Suprapubic skin (tissue), 4 donors: ENCODE results near the gene MFSD12. TPM values are rescaled to one million over a fixed set of nuclear protein-coding genes. Genes with fewer than 3 reads are reported as not detected.

Experiments
- DNase-seq, 2 donors: peaks; one replicate each; pipeline ENCODE4 v3.0.0-alpha.2; 2019; ENCODE audit warnings: low spot score in 2 of 2
- H3K27ac ChIP-seq: fragments of 200-600 bp; sonication (generic); one replicate; pipeline ENCODE4 v1.5.1; 2019
- H3K27me3 ChIP-seq: fragments of 200-600 bp; sonication (generic); one replicate; pipeline ENCODE4 v1.5.1; 2019
- H3K36me3 ChIP-seq: fragments of 200-600 bp; sonication (generic); one replicate; pipeline ENCODE4 v1.5.1; 2019
- H3K4me1 ChIP-seq: fragments of 200-600 bp; sonication (generic); one replicate; pipeline ENCODE4 v1.5.1; 2019
- H3K4me3 ChIP-seq: fragments of 200-600 bp; sonication (generic); one replicate; pipeline ENCODE4 v1.5.1; 2019; ENCODE audit warnings: mild to moderate bottlenecking
- H3K9me3 ChIP-seq: fragments of 200-600 bp; sonication (generic); one replicate; pipeline ENCODE4 v1.5.1; 2019
- EP300 ChIP-seq: sonication (generic); formaldehyde crosslinking; IDR thresholded peaks from one replicate; pipeline ENCODE4 v1.6.1; 2017; ENCODE audit warnings: antibody characterized with exemption
- POLR2A ChIP-seq, 2 donors: fragments of 450-650 bp; IDR thresholded peaks; one replicate each; pipeline ENCODE4 v1.6.1; 2017; ENCODE audit warnings: antibody characterized with exemption in 2 of 2, mild to moderate bottlenecking in 2 of 2, moderate library complexity in 2 of 2
- POLR2AphosphoS5 ChIP-seq, 3 donors: sonication (generic); formaldehyde crosslinking; IDR thresholded peaks; one replicate each; pipeline ENCODE4 v1.6.1; 2017; ENCODE audit warnings: antibody characterized with exemption in 3 of 3
- WGBS: methylation state at CpG from one replicate; pipeline ENCODE4 v1.1.5; 2018; 5-methylcytosine and 5-hydroxymethylcytosine counted together
- total RNA-seq, 4 donors: library from RNA; depleted of rRNA; stranded (reverse); fragments of >200 nt; gene quantifications; one replicate each; pipeline ENCODE4 v1.1.0, GENCODE V29; 2016
- TF ChIP-seq, protein P1 (sequence below), 2 donors: fragments of 200-600 bp in 1 of 2; fragments of 450-650 bp in 1 of 2; sonication (generic) in 1 of 2; IDR thresholded peaks; one replicate each; pipeline ENCODE4 v1.5.1; 2016 to 2019; ENCODE audit warnings: antibody characterized with exemption in 2 of 2, mild to moderate bottlenecking in 1 of 2, moderate library complexity in 1 of 2

Gene MFSD12
- total RNA-seq, 4 donors from 2014 or later = 60.4 to 206 (median 119) TPM

DNA sequence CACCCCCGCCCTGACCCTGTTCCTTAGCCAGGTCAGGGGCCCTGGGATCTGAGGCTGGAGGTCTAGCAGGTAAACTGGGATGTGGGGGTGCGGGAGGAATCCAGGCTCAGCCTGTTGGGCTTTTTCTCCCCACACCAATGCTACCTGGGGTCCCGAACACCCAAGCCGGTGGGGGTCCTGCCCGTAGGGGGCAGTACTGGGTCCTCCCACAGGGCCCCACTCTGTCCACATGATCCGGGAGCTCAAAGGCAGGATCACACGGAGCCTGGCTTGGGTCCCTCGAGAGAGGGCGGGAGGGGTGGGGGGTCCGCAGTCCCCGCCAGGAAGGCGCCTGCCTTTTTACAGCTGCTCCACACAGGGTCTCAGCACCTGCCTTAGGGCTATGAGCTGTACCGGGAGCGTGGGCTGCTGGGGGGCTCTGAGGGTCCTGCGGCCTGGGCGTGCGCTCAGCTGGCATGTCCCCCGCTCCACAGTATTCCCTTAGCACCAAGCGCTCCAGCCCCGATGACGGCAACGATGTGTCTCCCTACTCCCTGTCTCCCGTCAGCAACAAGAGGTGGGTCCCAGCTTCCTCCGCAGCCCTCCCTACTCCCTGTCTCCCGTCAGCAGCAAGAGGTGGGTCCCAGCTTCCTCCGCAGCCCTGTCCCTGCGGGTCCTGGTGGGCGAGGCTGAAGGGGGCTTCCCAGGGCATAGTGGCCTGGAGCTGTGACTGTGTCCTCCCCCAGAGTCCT, 30.7 kb downstream of the MFSD12 start:
- H3K36me3 ChIP-seq = peaks cover 76% of the 10 kb centered on the region
- H3K4me3 ChIP-seq = no peak overlapping the region
- H3K4me1 ChIP-seq = no peaks in the 10 kb centered on the region
- no peaks in the 10 kb centered on the region for H3K9me3 ChIP-seq
- H3K27me3 ChIP-seq = no peaks in the 10 kb centered on the region
- no peak overlapping the region for H3K27ac ChIP-seq
- 76% methylated on average over 5 of the region's 28 CpGs for WGBS
- TF ChIP-seq, protein P1, sequence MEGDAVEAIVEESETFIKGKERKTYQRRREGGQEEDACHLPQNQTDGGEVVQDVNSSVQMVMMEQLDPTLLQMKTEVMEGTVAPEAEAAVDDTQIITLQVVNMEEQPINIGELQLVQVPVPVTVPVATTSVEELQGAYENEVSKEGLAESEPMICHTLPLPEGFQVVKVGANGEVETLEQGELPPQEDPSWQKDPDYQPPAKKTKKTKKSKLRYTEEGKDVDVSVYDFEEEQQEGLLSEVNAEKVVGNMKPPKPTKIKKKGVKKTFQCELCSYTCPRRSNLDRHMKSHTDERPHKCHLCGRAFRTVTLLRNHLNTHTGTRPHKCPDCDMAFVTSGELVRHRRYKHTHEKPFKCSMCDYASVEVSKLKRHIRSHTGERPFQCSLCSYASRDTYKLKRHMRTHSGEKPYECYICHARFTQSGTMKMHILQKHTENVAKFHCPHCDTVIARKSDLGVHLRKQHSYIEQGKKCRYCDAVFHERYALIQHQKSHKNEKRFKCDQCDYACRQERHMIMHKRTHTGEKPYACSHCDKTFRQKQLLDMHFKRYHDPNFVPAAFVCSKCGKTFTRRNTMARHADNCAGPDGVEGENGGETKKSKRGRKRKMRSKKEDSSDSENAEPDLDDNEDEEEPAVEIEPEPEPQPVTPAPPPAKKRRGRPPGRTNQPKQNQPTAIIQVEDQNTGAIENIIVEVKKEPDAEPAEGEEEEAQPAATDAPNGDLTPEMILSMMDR (IDR thresholded peaks at IDR 0.05) = no peak
- no peak for TF ChIP-seq POLR2AphosphoS5 (IDR thresholded peaks at IDR 0.05)
- TF ChIP-seq POLR2A (IDR thresholded peaks at IDR 0.05) = no peak
- TF ChIP-seq EP300 = no peak
- DNase-seq = peak in 1 of 2 donors; percentile 50

- Histone ChIP-seq H3K27ac (no peak overlapping the region), H3K9me3 (no peaks in the 10 kb centered on the region), H3K4me1 (peaks cover 17% of the 10 kb centered on the region), H3K4me3 (no peak overlapping the region), H3K27me3 (no peaks in the 10 kb centered on the region), H3K36me3 (peaks cover 63% of the 10 kb centered on the region)
- no peak for TF ChIP-seq POLR2A (IDR thresholded peaks at IDR 0.05)
- TF ChIP-seq EP300 = no peak
- TF ChIP-seq POLR2AphosphoS5 (IDR thresholded peaks at IDR 0.05) = no peak
- TF ChIP-seq, protein P1 (IDR thresholded peaks at IDR 0.05) = no peak
- DNase-seq = no peak
- 95% methylated on average over 20 of the region's 20 CpGs for WGBS
Measured at GRCh38 chr19:3524904-3525451, 32.4 kb downstream of the MFSD12 start.

DNA sequence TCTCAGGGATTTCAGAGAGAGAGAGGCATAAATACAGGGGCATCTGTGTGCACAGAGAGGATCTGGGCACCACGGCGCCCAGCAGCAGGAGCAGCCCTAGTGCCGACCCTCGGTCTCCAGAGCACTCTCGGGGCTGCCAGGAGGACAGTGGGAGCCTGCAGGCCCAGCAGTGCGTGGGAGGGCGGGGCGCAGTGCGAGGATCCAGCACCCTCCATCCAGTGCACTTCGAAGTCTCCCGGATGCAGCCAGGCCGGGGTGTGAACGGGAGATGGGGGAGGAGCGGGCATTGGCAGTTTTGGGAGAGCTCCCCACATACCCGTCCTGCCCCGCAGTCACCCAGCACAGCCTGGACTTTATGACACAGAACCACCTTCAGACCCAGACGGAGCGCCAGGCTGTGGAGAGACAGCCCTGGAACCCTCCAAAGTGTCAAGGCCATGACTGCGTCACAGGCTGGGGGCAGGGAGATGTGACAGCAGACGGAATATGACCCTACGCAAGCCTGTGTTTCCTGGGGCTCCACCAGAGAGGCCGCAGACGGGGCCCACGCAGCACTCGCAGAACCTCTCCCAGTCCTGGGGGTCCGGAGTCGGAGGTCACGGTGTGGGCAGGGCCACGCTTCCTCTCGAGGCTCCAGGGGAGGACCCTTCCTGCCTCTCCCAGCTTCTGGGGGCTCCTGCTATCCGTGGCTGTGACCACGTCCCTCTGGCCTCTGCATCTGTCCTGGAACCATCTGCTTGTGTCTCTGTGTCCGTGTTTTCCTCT, 33.1 kb downstream of the MFSD12 start:
- no peak for TF ChIP-seq POLR2AphosphoS5 (IDR thresholded peaks at IDR 0.05)
- no peak for TF ChIP-seq POLR2A (IDR thresholded peaks at IDR 0.05)
- TF ChIP-seq, protein P1 (IDR thresholded peaks at IDR 0.05) = no peak
- TF ChIP-seq EP300 = no peak
- no peaks in the 10 kb centered on the region for H3K9me3 ChIP-seq
- H3K4me3 ChIP-seq = no peak overlapping the region
- peak in 1 of 2 donors; percentile 50 for DNase-seq
- peaks cover 70% of the 10 kb centered on the region for H3K36me3 ChIP-seq
- peaks cover 19% of the 10 kb centered on the region for H3K4me1 ChIP-seq
- 93% methylated on average over 28 of the region's 33 CpGs for WGBS
- no peaks in the 10 kb centered on the region for H3K27me3 ChIP-seq
- no peak overlapping the region for H3K27ac ChIP-seq

DNA sequence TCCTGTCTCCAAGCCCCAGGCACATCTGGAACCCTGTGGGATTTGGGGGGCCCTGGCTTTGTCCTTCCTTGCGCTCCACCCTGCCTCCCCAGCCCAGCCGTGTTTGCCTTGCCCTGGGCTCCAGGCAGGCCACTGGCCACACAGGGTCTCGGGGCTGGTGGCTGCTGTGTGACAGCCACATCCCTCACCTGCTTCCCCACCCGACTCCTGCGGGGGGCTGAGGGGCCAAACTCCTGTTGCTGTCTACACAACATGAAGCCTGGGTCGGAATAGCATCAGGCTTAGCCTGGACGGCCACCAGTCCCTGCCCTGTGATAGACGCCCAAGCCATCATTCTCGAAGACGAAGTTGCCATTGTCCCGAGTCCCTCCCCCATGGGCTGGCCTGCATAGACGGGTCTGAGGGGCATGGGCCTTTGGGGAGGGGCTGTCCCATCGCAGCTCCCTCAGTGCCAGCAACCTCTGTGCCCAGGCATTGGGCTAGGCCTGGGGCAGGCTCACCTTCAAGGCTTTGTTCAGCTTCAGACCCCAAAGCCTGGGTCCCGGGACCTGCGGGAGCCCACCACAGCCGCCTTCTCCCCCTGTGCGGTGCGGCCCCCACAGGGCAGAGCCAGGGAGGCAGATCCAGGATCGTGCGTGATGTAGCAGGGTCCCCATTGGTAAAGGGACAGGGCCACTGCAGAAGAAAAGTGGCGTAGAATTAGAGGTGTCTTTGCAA, 33.9 kb downstream of the MFSD12 start:
- 93% methylated on average over 3 of the region's 21 CpGs for WGBS

More for the DNA sequence above, 33.9 kb downstream of the MFSD12 start:
- no peaks in the 10 kb centered on the region for H3K27me3 ChIP-seq
- H3K9me3 ChIP-seq = no peaks in the 10 kb centered on the region
- no peak overlapping the region for H3K27ac ChIP-seq
- peaks cover 72% of the 10 kb centered on the region for H3K36me3 ChIP-seq
- peaks cover 19% of the 10 kb centered on the region for H3K4me1 ChIP-seq
- DNase-seq = no peak
- H3K4me3 ChIP-seq = no peak overlapping the region
- TF ChIP-seq POLR2A (IDR thresholded peaks at IDR 0.05) (no peak), EP300 (no peak), POLR2AphosphoS5 (IDR thresholded peaks at IDR 0.05) (no peak)
- TF ChIP-seq, protein P1 (IDR thresholded peaks at IDR 0.05) = no peak
